ENCODE data around the gene ASCL1. TPM values are rescaled to one million over a fixed set of nuclear protein-coding genes. Genes with fewer than 3 reads are reported as not detected.

The ASCL1 gene
- total RNA-seq, 2 donors from 2014 or later = not detected

- TF ChIP-seq, protein P1, sequence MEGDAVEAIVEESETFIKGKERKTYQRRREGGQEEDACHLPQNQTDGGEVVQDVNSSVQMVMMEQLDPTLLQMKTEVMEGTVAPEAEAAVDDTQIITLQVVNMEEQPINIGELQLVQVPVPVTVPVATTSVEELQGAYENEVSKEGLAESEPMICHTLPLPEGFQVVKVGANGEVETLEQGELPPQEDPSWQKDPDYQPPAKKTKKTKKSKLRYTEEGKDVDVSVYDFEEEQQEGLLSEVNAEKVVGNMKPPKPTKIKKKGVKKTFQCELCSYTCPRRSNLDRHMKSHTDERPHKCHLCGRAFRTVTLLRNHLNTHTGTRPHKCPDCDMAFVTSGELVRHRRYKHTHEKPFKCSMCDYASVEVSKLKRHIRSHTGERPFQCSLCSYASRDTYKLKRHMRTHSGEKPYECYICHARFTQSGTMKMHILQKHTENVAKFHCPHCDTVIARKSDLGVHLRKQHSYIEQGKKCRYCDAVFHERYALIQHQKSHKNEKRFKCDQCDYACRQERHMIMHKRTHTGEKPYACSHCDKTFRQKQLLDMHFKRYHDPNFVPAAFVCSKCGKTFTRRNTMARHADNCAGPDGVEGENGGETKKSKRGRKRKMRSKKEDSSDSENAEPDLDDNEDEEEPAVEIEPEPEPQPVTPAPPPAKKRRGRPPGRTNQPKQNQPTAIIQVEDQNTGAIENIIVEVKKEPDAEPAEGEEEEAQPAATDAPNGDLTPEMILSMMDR (IDR thresholded peaks at IDR 0.05) = no peak
- H3K27me3 ChIP-seq = no peaks in the 10 kb centered on the region
These were observed 36.2 kb upstream of the ASCL1 start for GRCh38 chr12:102921240-102921639.

DNA sequence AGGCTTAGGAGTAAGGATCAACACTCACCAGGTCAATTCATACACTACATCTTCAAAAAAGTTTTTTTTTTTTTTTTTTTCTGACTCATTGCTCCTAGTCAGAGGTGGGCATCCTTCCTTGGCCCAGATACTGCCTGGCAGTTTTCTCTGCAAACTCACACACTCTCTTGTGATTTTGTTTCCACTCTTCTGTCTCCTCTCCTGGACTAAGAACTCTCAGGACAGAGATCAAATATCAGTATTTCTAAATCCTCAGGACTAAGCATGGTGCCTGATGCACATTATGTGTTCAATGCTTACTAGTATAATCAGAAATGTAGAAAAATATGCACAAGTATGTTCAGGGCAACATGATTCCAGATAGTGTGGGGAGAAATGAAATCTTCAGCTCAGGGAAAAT, 30.3 kb upstream of the ASCL1 start:
- Histone ChIP-seq H3K27me3 (no peaks in the 10 kb centered on the region), H3K4me1 (no peaks in the 10 kb centered on the region), H3K9me3 (no peaks in the 10 kb centered on the region), H3K27ac (no peak overlapping the region), H3K36me3 (no peaks in the 10 kb centered on the region), H3K4me3 (no peak overlapping the region)
- TF ChIP-seq, protein P1 (IDR thresholded peaks at IDR 0.05) = no peak
- no peak for DNase-seq (ENCODE audit: low spot score)

More at GRCh38 chr12:102921240-102921639, 36.2 kb upstream of the ASCL1 start:
- Histone ChIP-seq H3K27ac (no peak overlapping the region), H3K4me1 (no peaks in the 10 kb centered on the region), H3K9me3 (no peaks in the 10 kb centered on the region), H3K36me3 (no peaks in the 10 kb centered on the region), H3K4me3 (no peak overlapping the region)
- DNase-seq (ENCODE audit: low spot score) = no peak

DNA sequence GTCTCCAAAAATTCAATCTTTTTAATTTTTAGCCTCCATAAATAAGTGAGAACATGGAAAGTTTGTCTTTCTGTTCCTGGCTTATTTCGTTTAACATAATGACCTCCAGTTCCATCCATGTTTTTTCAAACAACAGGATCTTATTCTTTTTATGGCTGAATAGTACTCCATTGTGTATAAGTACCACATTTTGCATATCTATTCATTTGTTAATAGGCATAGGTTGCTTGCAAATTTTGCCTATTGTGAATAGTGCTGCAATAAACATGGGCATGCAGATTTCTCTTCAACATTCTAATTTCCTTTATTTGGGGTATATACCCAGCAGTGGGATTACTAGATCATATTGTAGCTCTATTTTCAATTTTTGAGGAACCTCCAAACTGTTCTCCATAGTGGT, 24.3 kb upstream of the ASCL1 start:
- Histone ChIP-seq H3K4me3 (no peak overlapping the region), H3K4me1 (no peaks in the 10 kb centered on the region), H3K36me3 (no peaks in the 10 kb centered on the region), H3K27ac (no peak overlapping the region), H3K27me3 (no peaks in the 10 kb centered on the region), H3K9me3 (no peaks in the 10 kb centered on the region)
- TF ChIP-seq, protein P1 (IDR thresholded peaks at IDR 0.05) = no peak
- no peak for DNase-seq (ENCODE audit: low spot score)

- H3K4me3 ChIP-seq = no peak overlapping the region
- no peak overlapping the region for H3K27ac ChIP-seq
- peaks cover 0 to 16% of the 10 kb centered on the region in 2 donors for H3K9me3 ChIP-seq
- no peak for DNase-seq (ENCODE audit: low spot score)
- TF ChIP-seq, protein P1 (IDR thresholded peaks at IDR 0.05) = no peak
- no peaks in the 10 kb centered on the region for H3K36me3 ChIP-seq
- H3K4me1 ChIP-seq = no peaks in the 10 kb centered on the region
- H3K27me3 ChIP-seq = no peaks in the 10 kb centered on the region
These were observed 18.4 kb upstream of the ASCL1 start for GRCh38 chr12:102939059-102939458.

GRCh38 chr12:102939670-102940222, 17.7 kb upstream of the ASCL1 start:
- DNase-seq (ENCODE audit: low spot score) = no peak
- H3K4me3 ChIP-seq = no peak overlapping the region
- no peaks in the 10 kb centered on the region for H3K27me3 ChIP-seq
- H3K36me3 ChIP-seq = no peaks in the 10 kb centered on the region
- peaks cover 0 to 16% of the 10 kb centered on the region in 2 donors for H3K9me3 ChIP-seq
- TF ChIP-seq, protein P1 (IDR thresholded peaks at IDR 0.05) = no peak
- H3K4me1 ChIP-seq = no peaks in the 10 kb centered on the region
- no peak overlapping the region for H3K27ac ChIP-seq

DNA sequence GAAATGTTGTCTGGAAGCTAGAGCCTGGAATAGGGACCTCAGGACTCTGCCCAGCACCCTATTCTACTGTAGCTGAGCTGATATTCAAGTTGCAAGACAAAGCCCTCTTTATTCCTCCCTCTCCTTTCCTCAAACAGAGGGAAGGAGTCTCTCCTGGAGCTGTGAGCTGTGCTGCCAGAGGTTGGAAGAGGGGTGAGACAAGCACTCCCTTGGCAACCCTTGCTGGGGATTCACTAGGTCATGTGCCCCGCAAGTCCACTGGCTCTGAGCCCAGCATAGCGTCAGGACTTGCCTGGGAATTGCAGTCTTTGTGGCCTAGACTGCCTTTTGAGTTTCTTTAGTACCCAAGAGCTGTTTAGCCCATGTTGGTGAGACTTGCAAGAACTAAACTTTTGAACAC, 11.4 kb upstream of the ASCL1 start:
- Histone ChIP-seq H3K27me3 (peaks cover 0 to 3% of the 10 kb centered on the region in 2 donors), H3K4me1 (no peaks in the 10 kb centered on the region)
- TF ChIP-seq, protein P1 (IDR thresholded peaks at IDR 0.05) = no peak

More for the DNA sequence above, 11.4 kb upstream of the ASCL1 start:
- Histone ChIP-seq H3K36me3 (no peaks in the 10 kb centered on the region), H3K27ac (no peak overlapping the region), H3K9me3 (peaks cover 0 to 6% of the 10 kb centered on the region in 2 donors), H3K4me3 (no peak overlapping the region)
- DNase-seq (ENCODE audit: low spot score) = no peak

Measured in right atrium auricular region (tissue), 2 donors.